Esophagus squamous epithelium (tissue), 4 donors: ENCODE results near the gene BBS9.

Experiments
- CTCF ChIP-seq, 6 experiments: fragments of 450-650 bp in 4 of 6; fragments of 200-600 bp in 2 of 6; sonication (generic) in 2 of 6; IDR thresholded peaks; one replicate each; pipeline ENCODE4 v1.5.1; 2016 to 2019; ENCODE audit warnings: antibody characterized with exemption in 6 of 6, mild to moderate bottlenecking in 4 of 6, moderate library complexity in 4 of 6
- POLR2A ChIP-seq, 4 donors: fragments of 450-650 bp; IDR thresholded peaks; one replicate each; pipeline ENCODE4 v1.6.1; 2017; ENCODE audit warnings: antibody characterized with exemption in 4 of 4, mild to moderate bottlenecking in 4 of 4, moderate library complexity in 3 of 4

DNA sequence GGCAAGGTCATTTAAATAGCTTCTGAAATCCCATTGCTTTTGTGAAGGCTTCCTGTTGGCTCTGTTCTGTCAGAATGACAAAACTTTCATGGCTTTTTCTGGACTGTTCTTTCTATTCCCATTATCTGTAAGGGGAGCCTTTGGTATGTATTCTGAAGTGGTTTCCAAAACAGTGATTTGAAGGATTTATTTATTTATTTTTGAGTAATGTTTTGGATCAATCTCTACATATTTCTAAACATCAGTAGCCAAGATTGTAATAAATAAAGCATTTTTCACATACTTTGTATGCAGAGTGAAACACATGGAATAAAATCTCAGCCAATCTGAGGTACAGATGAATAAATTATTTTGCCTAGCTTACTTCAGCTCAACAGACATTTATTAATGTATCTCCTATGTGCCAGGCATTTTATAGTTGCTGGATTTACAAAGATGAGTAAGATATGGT is 121.1 kb downstream of the BBS9 start:
- no peak for TF ChIP-seq CTCF (IDR thresholded peaks at IDR 0.05)
- no peak for TF ChIP-seq POLR2A (IDR thresholded peaks at IDR 0.05)
